HepG2 (cell line): ENCODE data around the gene CLIC4. TPM values are rescaled to one million over a fixed set of nuclear protein-coding genes. Genes with fewer than 3 reads are reported as not detected.
A peak's percentile ranks its signal among the peaks of the same experiment; 100 is the strongest.

Source experiments
- ETV6 ChIP-seq: sonication (generic); formaldehyde crosslinking; conservative IDR thresholded peaks from 2 replicates; pipeline ENCODE4 v1.4.0; 2020; ENCODE audit warnings: missing genetic modification reagents
- GABPB1 ChIP-seq: IDR thresholded peaks from 2 replicates; pipeline ENCODE4 v1.6.1; 2016; ENCODE audit warnings: mild to moderate bottlenecking, missing genetic modification reagents, moderate library complexity, missing compliant biosample characterization
- KDM6A ChIP-seq: IDR thresholded peaks from 2 replicates; pipeline ENCODE4 v1.6.1; 2016; ENCODE audit warnings: low read depth
- MYC ChIP-seq: sonication (generic); formaldehyde crosslinking; IDR thresholded peaks from 2 replicates; pipeline ENCODE4 v1.9.0; 2021; ENCODE audit warnings: missing genetic modification reagents, borderline replicate concordance
- NBN ChIP-seq: fragments of 450-650 bp; conservative IDR thresholded peaks from 2 replicates; pipeline ENCODE4 v1.6.1; 2017
- RCOR2 ChIP-seq: IDR thresholded peaks from 2 replicates; pipeline ENCODE4 v1.6.1; 2016; ENCODE audit warnings: missing biosample characterization, missing genetic modification reagents
- SALL2 ChIP-seq: sonication (generic); formaldehyde crosslinking; IDR thresholded peaks from 2 replicates; pipeline ENCODE4 v1.8.1; 2023; ENCODE audit warnings: mild to moderate bottlenecking, missing genetic modification reagents, inconsistent platforms
- SAP130 ChIP-seq: IDR thresholded peaks from 2 replicates; pipeline ENCODE4 v1.6.1; 2016; ENCODE audit warnings: low read depth
- SP4 ChIP-seq: sonication (generic); formaldehyde crosslinking; IDR thresholded peaks from 2 replicates; pipeline ENCODE4 v1.8.1; 2023; ENCODE audit warnings: mild to moderate bottlenecking, missing genetic modification reagents
- TGIF2 ChIP-seq: IDR thresholded peaks from 2 replicates; pipeline ENCODE4 v1.6.1; 2016; ENCODE audit warnings: control low read depth, missing compliant biosample characterization
- ZBTB39 ChIP-seq: sonication (generic); formaldehyde crosslinking; IDR thresholded peaks from 2 replicates; pipeline ENCODE4 v1.5.0; 2020; ENCODE audit warnings: missing genetic modification reagents
- ZBTB7B ChIP-seq: sonication (generic); formaldehyde crosslinking; IDR thresholded peaks from 2 replicates; pipeline ENCODE4 v1.4.0; 2020; ENCODE audit warnings: missing genetic modification reagents
- ZNF547 ChIP-seq: sonication (generic); formaldehyde crosslinking; IDR thresholded peaks from 2 replicates; pipeline ENCODE4 v1.5.1; 2020; ENCODE audit warnings: mild to moderate bottlenecking, missing genetic modification reagents
- ZNF605 ChIP-seq: sonication (generic); formaldehyde crosslinking; IDR thresholded peaks from 2 replicates; pipeline ENCODE4 v1.8.0; 2022; ENCODE audit warnings: mild to moderate bottlenecking, missing genetic modification reagents
- ZNF614 ChIP-seq: IDR thresholded peaks from 2 replicates; pipeline ENCODE4 v1.6.1; 2018; ENCODE audit warnings: missing biosample characterization, missing genetic modification reagents, inconsistent platforms, borderline replicate concordance
- ZSCAN20 ChIP-seq: sonication (generic); formaldehyde crosslinking; IDR thresholded peaks from 2 replicates; pipeline ENCODE4 v1.4.0; 2020; ENCODE audit warnings: missing genetic modification reagents, mild to moderate bottlenecking, borderline replicate concordance
- polyA plus RNA-seq, 8 experiments: library from polyadenylated mRNA; depleted of rRNA in 3 of 8; stranded (reverse) in 7 of 8; unstranded in 1 of 8; fragments of >200 nt; fragmentation: Illumina TruSeq in 4 of 8; extraction: Trizol in 4 of 8; gene quantifications; 2 replicates each; pipeline versions ENCODE4 v1.2.1 to v1.2.3, GENCODE V29; 2011 to 2016; ENCODE audit warnings: low read depth in 4 of 8, missing spikeins in 1 of 8, mixed read lengths in 1 of 8; ENCODE audit not compliant: insufficient read depth in 1 of 8
- total RNA-seq, 5 experiments: library from RNA; depleted of rRNA; stranded (reverse); fragments of >200 nt; fragmentation: Illumina TruSeq; extraction: Trizol; gene quantifications; 2 replicates each; pipeline ENCODE4 v1.2.3, GENCODE V29; 2016; ENCODE audit warnings: low read depth in 1 of 5
- TF ChIP-seq, protein P1 (sequence below), 2 experiments: fragments of 450-650 bp in 1 of 2; sonication (generic) in 1 of 2; formaldehyde crosslinking; IDR thresholded peaks; 2 replicates each; pipeline versions ENCODE4 v1.5.0 to v1.8.0; 2020 to 2022; ENCODE audit warnings: mild to moderate bottlenecking in 1 of 2, missing genetic modification reagents in 1 of 2
- TF ChIP-seq, protein P2 (sequence below): sonication (generic); formaldehyde crosslinking; IDR thresholded peaks from 2 replicates; pipeline ENCODE4 v1.4.0; 2020; ENCODE audit warnings: missing genetic modification reagents
- TF ChIP-seq, protein P3 (sequence below): sonication (generic); formaldehyde crosslinking; IDR thresholded peaks from 2 replicates; pipeline ENCODE4 v1.8.0; 2022; ENCODE audit warnings: mild to moderate bottlenecking, missing genetic modification reagents, borderline replicate concordance

Gene CLIC4
- total and polyA plus RNA-seq, 2 of the 13 experiments (the other 11 are each of a cell fraction or from before 2014, with no cell fraction given) = 23.3 to 77.4 TPM

- TF ChIP-seq NBN (no peak), ZNF614 (CRISPR knock-in tag) (no peak), ETV6 (no peak), GABPB1 (CRISPR knock-in tag) (no peak), ZNF605 (no peak), KDM6A (CRISPR knock-in tag) (no peak), SALL2 (CRISPR knock-in tag) (0 out of 2 replicates have a peak, but pooled peaks have one; percentile 37), RCOR2 (CRISPR knock-in tag) (peak; percentile 11; the same call in 1 of the 2 replicates), TGIF2 (CRISPR knock-in tag) (0 out of 2 replicates have a peak, but pooled peaks have one; percentile 46), ZSCAN20 (0 out of 2 replicates have a peak, but pooled peaks have one; percentile 10), ZNF547 (CRISPR knock-in tag) (no peak), ZBTB7B (CRISPR knock-in tag) (peak; percentile 44; the same call in 1 of the 2 replicates), ZBTB39 (CRISPR knock-in tag) (0 out of 2 replicates have a peak, but pooled peaks have one; percentile 45), SP4 (CRISPR knock-in tag) (0 out of 2 replicates have a peak, but pooled peaks have one; percentile 27), MYC (0 out of 2 replicates have a peak, but pooled peaks have one; percentile 16), SAP130 (peak; percentile 45)
- TF ChIP-seq, protein P1, sequence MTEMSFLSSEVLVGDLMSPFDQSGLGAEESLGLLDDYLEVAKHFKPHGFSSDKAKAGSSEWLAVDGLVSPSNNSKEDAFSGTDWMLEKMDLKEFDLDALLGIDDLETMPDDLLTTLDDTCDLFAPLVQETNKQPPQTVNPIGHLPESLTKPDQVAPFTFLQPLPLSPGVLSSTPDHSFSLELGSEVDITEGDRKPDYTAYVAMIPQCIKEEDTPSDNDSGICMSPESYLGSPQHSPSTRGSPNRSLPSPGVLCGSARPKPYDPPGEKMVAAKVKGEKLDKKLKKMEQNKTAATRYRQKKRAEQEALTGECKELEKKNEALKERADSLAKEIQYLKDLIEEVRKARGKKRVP (CRISPR knock-in tag; IDR thresholded peaks at IDR 0.05) = no peak
- TF ChIP-seq, protein P2, sequence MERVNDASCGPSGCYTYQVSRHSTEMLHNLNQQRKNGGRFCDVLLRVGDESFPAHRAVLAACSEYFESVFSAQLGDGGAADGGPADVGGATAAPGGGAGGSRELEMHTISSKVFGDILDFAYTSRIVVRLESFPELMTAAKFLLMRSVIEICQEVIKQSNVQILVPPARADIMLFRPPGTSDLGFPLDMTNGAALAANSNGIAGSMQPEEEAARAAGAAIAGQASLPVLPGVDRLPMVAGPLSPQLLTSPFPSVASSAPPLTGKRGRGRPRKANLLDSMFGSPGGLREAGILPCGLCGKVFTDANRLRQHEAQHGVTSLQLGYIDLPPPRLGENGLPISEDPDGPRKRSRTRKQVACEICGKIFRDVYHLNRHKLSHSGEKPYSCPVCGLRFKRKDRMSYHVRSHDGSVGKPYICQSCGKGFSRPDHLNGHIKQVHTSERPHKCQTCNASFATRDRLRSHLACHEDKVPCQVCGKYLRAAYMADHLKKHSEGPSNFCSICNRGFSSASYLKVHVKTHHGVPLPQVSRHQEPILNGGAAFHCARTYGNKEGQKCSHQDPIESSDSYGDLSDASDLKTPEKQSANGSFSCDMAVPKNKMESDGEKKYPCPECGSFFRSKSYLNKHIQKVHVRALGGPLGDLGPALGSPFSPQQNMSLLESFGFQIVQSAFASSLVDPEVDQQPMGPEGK = 0 out of 2 replicates have a peak, but pooled peaks have one; percentile 7
- TF ChIP-seq, protein P3, sequence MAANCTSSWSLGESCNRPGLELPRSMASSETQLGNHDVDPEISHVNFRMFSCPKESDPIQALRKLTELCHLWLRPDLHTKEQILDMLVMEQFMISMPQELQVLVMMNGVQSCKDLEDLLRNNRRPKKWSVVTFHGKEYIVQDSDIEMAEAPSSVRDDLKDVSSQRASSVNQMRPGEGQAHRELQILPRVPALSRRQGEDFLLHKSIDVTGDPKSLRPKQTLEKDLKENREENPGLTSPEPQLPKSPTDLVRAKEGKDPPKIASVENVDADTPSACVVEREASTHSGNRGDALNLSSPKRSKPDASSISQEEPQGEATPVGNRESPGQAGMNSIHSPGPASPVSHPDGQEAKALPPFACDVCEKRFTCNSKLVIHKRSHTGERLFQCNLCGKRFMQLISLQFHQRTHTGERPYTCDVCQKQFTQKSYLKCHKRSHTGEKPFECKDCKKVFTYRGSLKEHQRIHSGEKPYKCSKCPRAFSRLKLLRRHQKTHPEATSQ (CRISPR knock-in tag) = no peak
Observed at GRCh38 chr1:24743404-24744211, 1.6 kb upstream of the CLIC4 start (continued).
